Fibroblast of lung (primary cell): Measurements from ENCODE around the gene KRT75. TPM values are rescaled to one million over a fixed set of nuclear protein-coding genes. Genes with fewer than 3 reads are reported as not detected.

Source experiments
- DNase-seq, 2 donors: peaks; one replicate each; pipeline versions ENCODE4 v3.0.0 to v3.0.0-alpha.2; 2010; ENCODE audit warnings: low read depth in 2 of 2
- H2AFZ ChIP-seq: 2 replicates; pipeline ENCODE4 v1.5.1; 2012; ENCODE audit warnings: low read length, control low read depth, inconsistent platforms
- H3K27ac ChIP-seq: 2 replicates; pipeline ENCODE4 v1.5.1; 2011; ENCODE audit warnings: low read length, control low read depth; ENCODE audit not compliant: insufficient read depth
- H3K27me3 ChIP-seq: 2 replicates; pipeline ENCODE4 v1.5.1; 2011; ENCODE audit warnings: mild to moderate bottlenecking, low read length; ENCODE audit not compliant: control insufficient read depth, insufficient read depth
- H3K36me3 ChIP-seq: 2 replicates; pipeline ENCODE4 v1.5.1; 2011; ENCODE audit warnings: low read length; ENCODE audit not compliant: control insufficient read depth, insufficient read depth
- H3K4me1 ChIP-seq: 2 replicates; pipeline ENCODE4 v1.5.1; 2011; ENCODE audit warnings: low read length; ENCODE audit not compliant: control insufficient read depth, insufficient read depth; ENCODE audit errors: extremely low read depth
- H3K4me2 ChIP-seq: 2 replicates; pipeline ENCODE4 v1.5.1; 2011; ENCODE audit warnings: low read length, control low read depth; ENCODE audit not compliant: insufficient read depth; ENCODE audit errors: extremely low read depth
- H3K4me3 ChIP-seq, 4 experiments: fragments of 200-600 bp in 1 of 4; sonication (generic) in 1 of 4; replicated peaks in 1 of 4; 2 replicates each; pipeline ENCODE4 v1.5.1; 2011 to 2016; ENCODE audit warnings: low read length in 4 of 4, low read depth in 3 of 4, mild to moderate bottlenecking in 3 of 4, control low read depth in 2 of 4, inconsistent platforms in 1 of 4, mixed read lengths in 1 of 4; ENCODE audit not compliant: insufficient read depth in 1 of 4; ENCODE audit errors: control extremely low read depth in 1 of 4
- H3K79me2 ChIP-seq: 2 replicates; pipeline ENCODE4 v1.5.1; 2012; ENCODE audit warnings: mild to moderate bottlenecking, low read length, inconsistent platforms; ENCODE audit not compliant: control insufficient read depth, insufficient read depth
- H3K9ac ChIP-seq: 2 replicates; pipeline ENCODE4 v1.5.1; 2011; ENCODE audit warnings: mild to moderate bottlenecking, low read length, control low read depth; ENCODE audit not compliant: insufficient read depth
- H3K9me3 ChIP-seq: 2 replicates; pipeline ENCODE4 v1.5.1; 2012; ENCODE audit warnings: low read depth, low read length; ENCODE audit not compliant: control insufficient read depth, insufficient read depth
- H4K20me1 ChIP-seq: 2 replicates; pipeline ENCODE4 v1.5.1; 2011; ENCODE audit warnings: low read length; ENCODE audit not compliant: control insufficient read depth, insufficient read depth; ENCODE audit errors: extremely low read depth
- CTCF ChIP-seq, 2 donors: IDR thresholded peaks in 1 of 2; conservative IDR thresholded peaks in 1 of 2; 1 replicate in 1 of 2; 2 replicates in 1 of 2; pipeline ENCODE4 v1.5.1; 2011 to 2012; ENCODE audit warnings: low read length in 2 of 2, control low read depth in 1 of 2, inconsistent platforms in 1 of 2, low read depth in 1 of 2, mild to moderate bottlenecking in 1 of 2
- EZH2 ChIP-seq: IDR thresholded peaks from 2 replicates; pipeline ENCODE4 v1.5.1; 2012; ENCODE audit warnings: low read length, control low read depth, mild to moderate bottlenecking; ENCODE audit errors: missing control alignments
- polyA plus RNA-seq, 2 donors: library from polyadenylated mRNA; depleted of rRNA in 1 of 2; stranded (reverse) in 1 of 2; unstranded in 1 of 2; fragments of >200 nt; gene quantifications; 2 replicates each; pipeline ENCODE4 v1.2.1, GENCODE V29; 2011 to 2012; ENCODE audit warnings: missing spikeins in 1 of 2
- total RNA-seq: library from RNA; depleted of rRNA; stranded (reverse); fragments of >200 nt; gene quantifications from 2 replicates; pipeline ENCODE4 v1.2.1, GENCODE V29; 2014

The KRT75 gene
- total and polyA plus RNA-seq, 2 donors (not counting 1 experiment from before 2014, with no cell fraction given) = not detected

- Histone ChIP-seq H3K27me3 (no peaks in the 10 kb centered on the region), H3K4me1 (no peaks in the 10 kb centered on the region), H3K4me2 (no peak overlapping the region), H3K9ac (no peak overlapping the region), H3K79me2 (no peaks in the 10 kb centered on the region), H2AFZ (no peak overlapping the region), H3K9me3 (no peaks in the 10 kb centered on the region), H3K36me3 (no peaks in the 10 kb centered on the region), H3K27ac (no peak overlapping the region), H4K20me1 (no peaks in the 10 kb centered on the region), H3K4me3 (no peak overlapping the region)
- TF ChIP-seq CTCF (conservative IDR thresholded peaks at IDR 0.05 in 1 of 2, IDR thresholded peaks at IDR 0.05 in 1 of 2; ENCODE audit: low read depth in 1 of 2, low read length in 2 of 2) (no peak), EZH2 (no peak)
- DNase-seq = no peak
Measured at GRCh38 chr12:52474212-52474611, 40.0 kb upstream of the KRT75 start.

DNA sequence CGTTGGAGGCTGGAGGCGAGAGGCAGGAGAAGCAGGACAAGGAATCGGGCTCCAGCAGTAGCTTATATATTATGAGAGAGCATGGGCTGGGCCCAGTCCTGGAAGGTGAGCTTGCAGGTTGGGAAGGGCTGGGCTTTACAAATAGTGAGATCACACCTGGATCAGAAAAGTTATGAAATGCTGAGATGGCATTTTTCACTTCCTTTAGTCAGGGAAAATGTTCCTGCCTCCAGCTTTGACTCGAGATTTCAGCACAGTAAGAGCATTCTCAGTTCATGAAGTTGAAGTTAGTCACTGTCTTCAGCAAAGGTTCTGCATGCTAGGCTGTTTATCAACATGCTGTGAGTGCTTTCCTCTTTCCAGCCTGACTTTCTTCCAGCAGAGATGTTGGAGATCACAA, 39.6 kb upstream of the KRT75 start, which contains the start of gene KRT6C:
Gene KRT6C, minus strand, starts transcription at position 38 of the 400 bp plus-strand sequence. CDS start 68 bp downstream, outside the sequence.
- TF ChIP-seq CTCF (conservative IDR thresholded peaks at IDR 0.05 in 1 of 2, IDR thresholded peaks at IDR 0.05 in 1 of 2; ENCODE audit: low read depth in 1 of 2, low read length in 2 of 2) = no peak
- TF ChIP-seq EZH2 = no peak
- Histone ChIP-seq H3K36me3 (no peaks in the 10 kb centered on the region), H3K9me3 (no peaks in the 10 kb centered on the region), H3K79me2 (no peaks in the 10 kb centered on the region), H3K4me2 (no peak within 1 kb of the TSS), H3K4me1 (no peaks in the 10 kb centered on the region), H4K20me1 (no peaks in the 10 kb centered on the region), H2AFZ (no peak within 1 kb of the TSS), H3K27me3 (no peaks in the 10 kb centered on the region), H3K4me3 (no peak within 1 kb of the TSS), H3K9ac (no peak within 1 kb of the TSS), H3K27ac (no peak within 1 kb of the TSS)
- DNase-seq = no peak

DNA sequence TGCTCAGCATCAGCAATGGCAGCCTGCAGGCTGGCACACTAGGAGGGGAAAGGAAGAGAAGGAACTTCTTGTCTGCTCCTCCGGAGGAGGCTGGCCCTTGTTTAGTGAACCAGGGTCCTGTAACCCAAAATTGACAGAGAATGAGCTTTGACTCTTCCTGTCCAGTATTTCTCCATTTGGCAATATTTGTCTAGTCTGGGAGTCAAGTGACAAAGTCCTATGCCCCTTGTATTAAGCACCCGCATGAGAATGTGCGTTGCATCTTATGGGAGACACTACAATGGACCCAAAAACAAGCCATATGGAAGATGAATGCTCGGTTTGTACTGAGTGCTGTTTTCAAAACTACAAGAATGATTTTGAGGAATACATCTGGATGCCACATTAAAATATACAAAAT, 35.7 kb upstream of the KRT75 start:
- H3K27ac ChIP-seq = no peak overlapping the region
- H4K20me1 ChIP-seq = no peaks in the 10 kb centered on the region
- H2AFZ ChIP-seq = no peak overlapping the region
- no peak overlapping the region for H3K4me2 ChIP-seq
- H3K4me3 ChIP-seq = no peak overlapping the region
- no peak for DNase-seq
- no peaks in the 10 kb centered on the region for H3K4me1 ChIP-seq
- H3K27me3 ChIP-seq = no peaks in the 10 kb centered on the region
- TF ChIP-seq CTCF (conservative IDR thresholded peaks at IDR 0.05 in 1 of 2, IDR thresholded peaks at IDR 0.05 in 1 of 2; ENCODE audit: low read depth in 1 of 2, low read length in 2 of 2) = no peak
- TF ChIP-seq EZH2 = no peak
- H3K9ac ChIP-seq = no peak overlapping the region
- no peaks in the 10 kb centered on the region for H3K79me2 ChIP-seq
- no peaks in the 10 kb centered on the region for H3K36me3 ChIP-seq
- H3K9me3 ChIP-seq = no peaks in the 10 kb centered on the region
